ENCODE data around the gene TTC28.

DNA sequence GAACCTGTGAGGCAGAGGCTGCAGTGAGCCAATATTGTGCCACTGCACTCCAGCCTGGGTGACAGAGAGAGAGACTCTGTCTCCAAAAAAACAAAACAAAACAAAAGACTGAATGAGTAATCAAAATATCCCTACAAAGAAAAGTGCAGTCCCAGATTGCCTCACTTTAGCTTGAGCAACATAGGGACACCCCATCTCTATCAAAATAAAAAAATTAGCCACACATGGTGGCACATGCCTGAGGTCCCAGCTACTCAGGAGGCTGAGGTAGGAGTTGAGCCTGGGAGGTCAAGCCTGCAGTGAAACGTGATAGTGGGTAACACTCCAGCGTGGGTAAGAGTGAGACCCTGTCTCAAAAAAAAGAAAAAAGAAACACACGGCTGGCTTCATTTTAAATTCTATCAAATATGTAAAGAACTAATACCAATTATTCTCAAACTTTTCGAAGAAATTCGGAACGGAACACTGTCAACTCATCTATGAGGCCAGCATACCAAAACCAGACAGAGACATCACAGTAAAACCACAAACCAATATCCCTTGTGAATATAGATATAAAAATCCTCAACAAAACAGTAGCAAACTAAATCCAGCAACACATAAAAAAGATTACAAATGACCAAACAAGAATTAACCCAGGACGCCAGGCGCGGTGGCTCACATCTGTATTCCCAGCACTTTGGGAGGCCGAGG, 49.1 kb upstream of the TTC28 start:
- TF ChIP-seq, protein P1, sequence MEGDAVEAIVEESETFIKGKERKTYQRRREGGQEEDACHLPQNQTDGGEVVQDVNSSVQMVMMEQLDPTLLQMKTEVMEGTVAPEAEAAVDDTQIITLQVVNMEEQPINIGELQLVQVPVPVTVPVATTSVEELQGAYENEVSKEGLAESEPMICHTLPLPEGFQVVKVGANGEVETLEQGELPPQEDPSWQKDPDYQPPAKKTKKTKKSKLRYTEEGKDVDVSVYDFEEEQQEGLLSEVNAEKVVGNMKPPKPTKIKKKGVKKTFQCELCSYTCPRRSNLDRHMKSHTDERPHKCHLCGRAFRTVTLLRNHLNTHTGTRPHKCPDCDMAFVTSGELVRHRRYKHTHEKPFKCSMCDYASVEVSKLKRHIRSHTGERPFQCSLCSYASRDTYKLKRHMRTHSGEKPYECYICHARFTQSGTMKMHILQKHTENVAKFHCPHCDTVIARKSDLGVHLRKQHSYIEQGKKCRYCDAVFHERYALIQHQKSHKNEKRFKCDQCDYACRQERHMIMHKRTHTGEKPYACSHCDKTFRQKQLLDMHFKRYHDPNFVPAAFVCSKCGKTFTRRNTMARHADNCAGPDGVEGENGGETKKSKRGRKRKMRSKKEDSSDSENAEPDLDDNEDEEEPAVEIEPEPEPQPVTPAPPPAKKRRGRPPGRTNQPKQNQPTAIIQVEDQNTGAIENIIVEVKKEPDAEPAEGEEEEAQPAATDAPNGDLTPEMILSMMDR (IDR thresholded peaks at IDR 0.05; ENCODE audit: insufficient read depth, low read length, poor library complexity, severe bottlenecking): no peak
- TF ChIP-seq EZH2phosphoT487 (conservative IDR thresholded peaks at IDR 0.05; ENCODE audit: low read length): no peak

Data from SU-DHL-6 (cell line).